Measurements from ENCODE around the gene DPYSL3.

Gene DPYSL3

DNA sequence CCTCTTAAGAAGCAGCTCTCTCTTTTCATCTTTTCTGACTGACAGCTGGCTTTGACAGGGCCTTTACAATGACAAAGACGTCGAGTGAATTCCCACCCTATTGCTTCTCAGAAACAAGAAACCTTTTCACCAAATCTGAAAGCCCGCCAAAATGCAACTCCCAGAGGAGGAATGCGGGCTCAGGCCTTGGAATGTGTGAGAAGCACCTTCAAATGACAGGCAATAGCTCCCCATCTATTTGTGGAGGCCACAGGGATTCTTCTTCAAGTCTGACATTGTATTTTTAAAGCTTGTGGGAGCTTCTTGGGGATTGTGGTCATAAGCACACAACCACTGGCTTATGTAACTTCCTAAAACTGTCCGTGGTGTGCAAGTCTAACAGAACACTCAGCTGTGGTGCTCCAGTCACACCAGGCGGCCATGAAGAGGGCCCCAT, 72.7 kb downstream of the DPYSL3 start:
- no peak for DNase-seq

DNA sequence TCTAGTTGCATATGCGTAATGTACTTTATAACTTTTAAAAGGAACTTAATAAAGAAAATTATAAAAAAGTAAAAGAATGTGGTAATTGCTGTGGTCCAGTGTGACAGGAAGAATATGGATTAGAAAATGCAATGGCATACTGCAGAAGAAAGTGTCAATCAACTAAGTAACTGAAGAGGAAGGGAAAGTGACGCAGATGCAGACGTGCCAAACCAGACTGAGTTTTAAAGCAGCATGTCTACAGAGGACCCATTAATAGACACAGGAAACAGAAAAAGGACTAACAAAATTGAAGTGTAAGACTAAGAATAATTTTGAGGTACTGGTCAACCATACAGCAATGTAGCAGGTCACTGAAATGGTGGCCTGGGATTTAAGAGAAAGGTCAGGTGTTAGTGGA, 73.3 kb downstream of the DPYSL3 start:
- DNase-seq: no peak

GRCh38 chr5:147434049-147434448, 75.8 kb downstream of the DPYSL3 start:
- no peak for DNase-seq

GRCh38 chr5:147432323-147432722, 77.5 kb downstream of the DPYSL3 start:
- no peak for DNase-seq

DNA sequence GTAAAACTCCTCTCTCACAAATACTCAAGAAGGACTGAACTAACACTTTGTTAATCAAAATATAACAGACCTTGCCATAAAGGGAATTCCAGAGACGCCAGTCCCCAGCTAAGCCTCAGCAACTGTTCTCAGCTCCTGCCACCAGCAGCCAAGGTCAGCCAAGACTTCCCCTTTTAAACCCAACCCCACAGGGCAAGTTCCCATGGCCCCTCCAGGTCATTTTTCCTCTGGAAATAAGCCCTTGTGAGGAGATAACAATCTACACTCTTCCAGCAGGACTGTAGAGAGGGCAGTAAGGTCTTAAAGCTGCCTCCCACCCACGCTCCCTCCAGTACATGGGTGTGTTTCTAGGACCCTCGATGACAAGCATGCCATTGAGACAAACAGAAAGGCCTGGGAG, 78.3 kb downstream of the DPYSL3 start:
- DNase-seq: no peak

DNA sequence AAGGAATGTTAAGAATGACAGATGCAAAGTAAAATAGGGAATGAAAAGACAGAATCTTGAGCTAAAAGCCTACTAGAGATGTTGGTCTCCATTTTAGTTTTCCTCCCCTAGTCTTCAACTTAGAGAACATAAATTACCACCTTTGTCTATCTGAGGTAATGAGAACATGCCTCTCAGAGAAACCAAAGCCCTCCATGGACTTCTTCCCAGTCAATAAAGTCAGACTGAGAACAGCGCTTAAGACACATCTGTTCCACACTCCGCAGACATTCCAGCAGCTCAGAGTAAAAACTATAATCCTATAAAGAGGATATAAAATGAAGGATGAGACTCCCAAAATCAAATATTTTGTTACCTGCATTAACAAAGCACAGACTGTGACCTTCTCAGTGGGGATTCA, 79.2 kb downstream of the DPYSL3 start:
- DNase-seq: no peak

DNA sequence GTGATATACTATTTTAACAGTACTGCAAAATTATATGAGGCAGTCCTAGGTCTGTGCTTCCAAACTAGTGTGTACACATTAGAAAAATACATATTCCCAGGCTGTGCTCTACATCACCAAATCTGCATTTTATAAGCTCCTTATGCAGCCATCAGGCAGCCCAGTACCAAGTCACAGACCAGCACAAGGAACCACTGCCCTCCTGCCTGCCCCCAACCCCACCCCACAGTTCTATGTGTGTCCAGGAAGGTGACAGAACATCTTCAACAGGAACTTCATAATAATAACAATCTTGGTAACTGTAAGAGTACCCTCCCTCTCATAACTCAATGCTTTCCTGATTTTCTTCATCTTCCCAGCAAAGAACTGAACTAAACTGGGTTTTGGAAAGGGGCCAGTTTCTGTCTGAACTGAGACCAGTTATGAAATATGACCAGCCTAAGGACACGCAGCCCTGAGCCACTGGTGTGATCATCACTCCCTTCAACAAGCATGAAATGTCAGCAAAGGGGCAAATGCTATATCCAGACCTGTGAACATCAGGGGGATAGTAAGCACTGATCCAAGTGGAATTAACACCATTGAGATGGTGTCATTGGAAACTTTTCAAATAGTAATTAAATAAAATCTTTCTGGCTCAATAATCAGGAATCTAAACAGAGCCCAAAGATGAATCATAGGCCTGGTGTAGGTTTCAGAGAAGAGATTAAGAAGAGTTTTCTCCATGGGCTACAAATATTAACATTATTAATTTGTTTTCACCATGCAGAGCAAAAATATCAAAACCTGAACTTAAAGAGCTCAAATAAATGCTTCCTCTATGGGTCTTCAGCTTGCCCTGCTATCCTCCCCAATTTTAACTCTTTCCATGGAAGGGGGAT, 82.1 kb downstream of the DPYSL3 start:
- no peak for DNase-seq

GRCh38 chr5:147426640-147427327, 83.1 kb downstream of the DPYSL3 start:
- DNase-seq: no peak

DNA sequence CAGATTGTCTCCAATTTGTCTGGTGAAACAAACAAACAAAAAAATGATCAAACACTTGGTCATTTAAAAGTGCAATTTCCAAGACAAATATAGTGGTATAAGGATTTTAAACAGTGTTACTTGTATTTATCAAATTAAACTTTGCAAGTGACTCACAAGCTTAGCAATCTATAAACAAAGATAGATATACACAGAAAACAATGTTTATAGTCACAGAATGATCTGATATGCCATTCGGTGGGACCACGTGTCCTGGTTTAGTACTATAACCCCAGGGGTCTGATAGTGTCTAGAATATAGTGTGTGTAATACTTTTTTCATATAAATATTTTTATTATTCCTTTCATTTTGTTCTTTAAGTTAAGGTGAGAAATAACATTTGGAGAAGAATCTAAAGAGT, 91.3 kb downstream of the DPYSL3 start:
- no peak for DNase-seq

DNA sequence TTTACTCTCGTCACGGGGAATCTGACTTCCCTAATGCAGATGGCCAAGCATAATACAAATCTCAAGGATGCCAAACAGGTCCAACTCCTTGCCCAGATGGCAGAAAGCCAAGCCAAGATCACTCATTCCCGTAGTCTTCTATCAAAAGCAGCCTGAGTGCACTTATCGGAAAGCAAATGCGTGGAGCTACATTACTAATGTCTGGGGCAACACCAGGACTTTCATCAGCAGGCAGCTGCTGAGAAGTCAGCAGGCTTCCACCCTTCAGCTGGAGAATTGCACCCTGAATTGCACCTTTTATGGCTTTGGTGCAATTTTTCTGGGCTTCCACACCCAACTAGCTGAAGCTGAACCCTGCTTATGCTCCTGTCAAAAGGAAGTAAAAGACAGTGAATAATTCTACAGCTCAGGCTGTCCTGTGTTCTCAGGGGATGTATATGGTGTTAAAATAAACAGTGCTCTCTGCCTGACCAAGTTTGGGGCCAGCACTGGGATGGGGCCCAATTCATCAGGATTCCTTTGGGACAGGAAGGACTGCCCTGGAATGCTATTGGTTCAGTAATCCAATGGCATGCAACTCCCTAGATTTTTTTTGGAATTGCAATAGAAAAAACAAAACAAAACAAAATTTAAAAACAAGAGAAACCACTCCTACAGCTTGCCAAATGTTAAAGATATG, 92.6 kb downstream of the DPYSL3 start:
- no peak for DNase-seq

DNA sequence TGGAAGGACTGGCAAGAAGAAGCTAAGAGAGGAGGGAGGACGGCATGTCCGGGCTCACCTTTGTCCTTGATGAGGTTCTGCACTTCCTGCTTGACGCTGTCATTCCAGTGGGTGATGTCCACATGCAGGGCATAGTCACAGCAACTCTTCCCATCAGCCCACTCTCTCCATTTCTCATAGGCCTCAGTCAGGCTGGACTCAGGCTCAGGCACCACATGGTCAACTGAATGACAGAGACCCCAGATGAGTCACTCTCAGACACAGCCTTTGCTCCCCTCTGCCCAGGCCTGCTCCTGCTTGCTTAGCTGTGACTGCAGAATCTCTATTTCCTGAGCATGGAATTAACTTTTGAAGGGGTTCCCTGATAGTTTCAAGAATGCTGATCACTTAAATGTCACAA, 94.2 kb downstream of the DPYSL3 start:
- DNase-seq: no peak

DNA sequence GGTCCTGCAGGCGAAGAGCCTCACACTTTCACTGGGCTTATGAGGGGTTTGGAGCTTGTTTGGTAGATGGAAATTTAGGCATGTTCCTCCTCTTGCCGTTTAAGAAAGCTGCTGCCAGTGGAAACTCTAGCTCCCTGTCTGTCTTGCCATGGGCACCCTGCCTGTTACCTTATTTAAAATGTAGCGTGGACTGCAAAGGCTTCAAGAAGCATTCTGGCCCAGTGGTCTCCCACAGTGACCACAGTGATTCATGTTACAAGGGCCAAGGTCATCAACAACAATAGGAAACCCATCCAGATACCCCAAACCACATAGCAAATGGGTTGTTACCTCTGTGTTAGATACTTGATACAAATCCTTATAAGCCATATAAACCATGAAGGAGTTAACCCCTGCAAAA, 96.6 kb downstream of the DPYSL3 start:
- DNase-seq: no peak

GRCh38 chr5:147412561-147412960, 97.3 kb downstream of the DPYSL3 start:
- DNase-seq: no peak

DNA sequence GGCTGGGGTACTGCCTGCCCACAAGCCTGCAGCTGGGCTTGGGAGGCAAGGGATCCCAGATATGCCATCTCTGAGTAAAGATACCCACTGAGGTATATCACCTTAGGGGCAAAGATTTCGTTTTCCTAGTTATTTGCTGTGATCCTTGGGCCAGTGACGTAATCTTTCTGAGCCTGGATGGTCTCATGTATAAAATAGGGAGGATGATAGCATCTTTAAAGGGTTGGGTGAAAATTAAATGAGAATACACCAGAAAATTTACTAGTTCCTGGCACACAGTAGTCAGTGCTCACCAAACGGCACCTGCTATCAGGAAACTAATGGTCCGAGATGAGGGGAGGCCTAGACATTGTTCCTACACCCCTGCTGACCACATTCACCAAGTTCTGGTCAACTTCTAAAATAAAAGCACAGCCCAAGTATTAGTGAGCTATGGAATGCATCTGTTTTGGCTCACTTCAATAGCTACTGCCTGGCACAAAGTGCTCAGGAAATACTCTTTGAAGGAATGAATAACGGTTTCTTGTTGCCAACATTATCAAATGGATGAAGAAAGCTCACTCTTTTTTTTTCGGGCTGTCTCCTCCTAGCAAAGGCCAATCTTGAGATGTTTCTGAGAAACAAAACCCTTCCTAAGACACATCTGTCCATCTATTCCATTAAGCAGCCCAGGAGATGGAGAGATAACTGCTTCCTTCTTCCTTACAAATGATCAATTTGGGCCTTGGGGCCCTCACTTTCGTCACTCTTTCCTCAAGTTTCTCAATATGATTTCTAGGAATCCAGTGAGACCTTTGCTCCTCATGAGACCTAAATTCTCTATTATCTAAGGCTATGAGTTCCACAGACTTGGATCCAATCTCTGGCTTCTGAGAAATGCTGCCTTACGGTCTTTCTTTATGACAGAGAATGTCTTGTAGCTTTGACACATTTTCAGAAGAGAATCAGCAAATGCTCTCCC, 98.2 kb downstream of the DPYSL3 start:
- no peak for DNase-seq

GRCh38 chr5:147410496-147411358, 99.1 kb downstream of the DPYSL3 start:
- no peak for DNase-seq

GRCh38 chr5:147408980-147409379, 100.9 kb downstream of the DPYSL3 start:
- DNase-seq: no peak

DNA sequence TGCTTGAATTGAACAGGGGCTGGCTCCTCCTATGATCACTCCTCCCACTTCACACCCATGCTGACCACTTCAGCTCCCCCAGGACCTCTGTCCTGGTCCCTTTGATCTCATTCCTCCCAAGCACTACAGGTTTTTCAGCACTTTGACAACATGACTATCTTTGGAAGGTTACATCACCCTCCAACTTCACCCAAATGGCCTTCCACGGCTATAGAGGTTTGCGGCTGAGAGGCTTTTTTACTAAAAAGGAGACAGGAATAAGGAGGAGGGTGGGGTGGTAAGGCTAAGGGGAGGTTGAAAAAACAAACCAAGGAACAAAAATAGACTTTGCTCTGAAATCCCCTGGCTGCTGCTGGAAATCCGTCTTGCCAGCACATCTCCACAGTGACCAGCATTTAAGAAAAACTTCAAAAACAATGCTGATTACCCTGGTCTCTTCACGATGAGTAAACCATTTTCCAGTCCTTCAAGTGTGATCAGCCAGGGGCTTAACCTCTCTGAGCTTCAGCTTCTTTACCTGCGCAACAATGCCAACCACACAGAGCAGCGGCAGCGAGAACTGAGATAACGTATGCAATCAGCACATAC, 102.7 kb downstream of the DPYSL3 start:
- DNase-seq: no peak

GRCh38 chr5:147406636-147407035, 103.2 kb downstream of the DPYSL3 start:
- DNase-seq: no peak

GRCh38 chr5:147404706-147405105, 105.2 kb downstream of the DPYSL3 start:
- DNase-seq: no peak

DNA sequence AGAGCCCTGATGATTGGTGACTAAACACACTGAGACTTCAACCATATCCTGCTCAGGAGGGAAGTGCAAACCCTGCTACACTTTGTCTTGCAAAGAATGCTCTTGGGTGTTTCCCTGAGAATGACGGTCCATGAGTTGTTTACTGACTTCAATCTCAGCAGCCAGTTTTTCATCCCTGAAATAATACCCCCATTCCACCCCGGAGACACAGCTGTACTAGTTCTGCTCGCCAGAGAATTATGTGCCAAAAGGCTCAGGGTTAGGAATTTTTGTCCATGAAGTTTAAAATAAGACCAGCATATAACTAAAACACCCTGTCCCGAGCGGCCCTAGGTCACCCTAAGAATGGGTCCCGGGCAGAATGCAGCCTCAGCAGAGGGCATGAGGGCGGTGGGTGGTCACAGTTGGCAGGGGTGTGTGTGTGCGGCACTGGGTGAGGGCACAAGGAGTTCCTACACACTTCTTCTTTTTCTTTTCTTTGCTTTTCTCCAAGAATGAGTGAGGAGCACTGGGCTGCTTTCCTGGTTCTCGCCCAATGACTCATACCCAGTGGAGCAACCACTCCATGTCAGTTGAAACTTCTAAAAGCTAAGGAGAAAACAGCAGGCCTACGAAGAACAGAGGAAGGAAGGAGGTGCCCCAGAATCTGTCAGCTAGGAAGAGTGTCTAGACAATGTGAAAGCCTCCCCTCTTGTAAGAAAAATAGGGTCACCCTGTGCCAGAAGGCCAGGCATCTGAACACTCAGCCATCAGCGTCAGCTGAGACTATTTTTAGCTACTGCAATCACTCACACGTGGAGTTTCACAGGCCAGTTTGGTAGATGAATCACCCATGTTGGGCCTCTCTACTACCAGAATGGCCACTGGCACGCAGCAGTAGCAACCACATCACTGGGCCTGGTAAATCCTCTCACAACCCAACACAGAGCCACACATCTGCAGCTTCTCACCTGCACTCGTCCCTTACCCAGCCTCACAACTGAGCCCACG, 105.9 kb downstream of the DPYSL3 start:
- no peak for DNase-seq

All from cortex of kidney (tissue), 1 donor.